Measurements from ENCODE around the gene EN1. TPM values are rescaled to one million over a fixed set of nuclear protein-coding genes. Genes with fewer than 3 reads are reported as not detected.

EN1 gene
- polyA plus RNA-seq, 4 donors, result not detected

DNA sequence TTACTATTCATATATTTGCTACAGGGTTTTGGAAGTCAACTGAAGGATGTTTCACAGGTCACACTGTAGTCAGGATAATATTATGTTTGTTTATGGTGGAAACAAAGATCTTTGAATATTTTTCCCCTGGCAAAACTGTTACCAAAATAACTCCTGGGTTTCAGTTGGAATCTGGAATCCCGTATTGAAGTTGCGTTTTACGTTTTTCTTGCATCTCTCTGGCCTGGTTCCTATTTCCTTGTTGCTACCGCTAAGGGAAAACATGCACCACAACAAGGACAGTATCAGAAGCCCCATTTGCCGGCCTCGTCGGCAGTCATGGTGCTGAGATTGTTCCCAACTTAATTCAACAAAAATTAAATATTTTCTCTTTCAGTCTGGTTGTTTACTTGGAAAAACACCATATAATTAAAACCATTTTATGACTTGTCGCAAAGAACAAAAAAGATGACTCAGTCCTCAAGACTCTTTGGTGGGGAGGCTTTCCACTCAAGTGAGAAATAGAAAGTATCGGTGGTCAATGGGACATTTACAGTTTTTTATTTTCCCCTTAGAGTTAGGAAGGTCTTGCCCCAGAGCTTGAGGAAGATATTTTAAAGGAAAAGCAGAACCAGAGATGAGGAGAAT lies 42.3 kb downstream of the EN1 start:
- H3K27me3 ChIP-seq (ENCODE audit: control insufficient read depth in 3 of 3, insufficient read depth in 3 of 3, low read length in 3 of 3), result peaks cover 0 to 55% (median 20%) of the 10 kb centered on the region in 3 donors
- H3K36me3 ChIP-seq (ENCODE audit: control insufficient read depth in 3 of 3, insufficient read depth in 2 of 3, low read depth in 1 of 3, low read length in 3 of 3), result no peaks in the 10 kb centered on the region
- FAIRE-seq (no peak), DNase-seq (no peak)
- H3K9me3 ChIP-seq (ENCODE audit: control insufficient read depth in 2 of 2, insufficient read depth in 1 of 2, low read depth in 1 of 2, low read length in 1 of 2), result no peaks in the 10 kb centered on the region
- no peak overlapping the region for H3K27ac ChIP-seq (ENCODE audit: low read depth in 1 of 3, low read length in 2 of 3)
- 79 to 85% (median 85%) methylated on average over 9 of the region's 9 CpGs for WGBS, 3 donors
- H3K4me1 ChIP-seq (ENCODE audit: control insufficient read depth in 3 of 3, insufficient read depth in 2 of 3, low read depth in 1 of 3, low read length in 2 of 3), result no peaks in the 10 kb centered on the region
- no peak overlapping the region for H3K4me3 ChIP-seq (ENCODE audit: low read depth in 1 of 3, low read length in 3 of 3)

DNA sequence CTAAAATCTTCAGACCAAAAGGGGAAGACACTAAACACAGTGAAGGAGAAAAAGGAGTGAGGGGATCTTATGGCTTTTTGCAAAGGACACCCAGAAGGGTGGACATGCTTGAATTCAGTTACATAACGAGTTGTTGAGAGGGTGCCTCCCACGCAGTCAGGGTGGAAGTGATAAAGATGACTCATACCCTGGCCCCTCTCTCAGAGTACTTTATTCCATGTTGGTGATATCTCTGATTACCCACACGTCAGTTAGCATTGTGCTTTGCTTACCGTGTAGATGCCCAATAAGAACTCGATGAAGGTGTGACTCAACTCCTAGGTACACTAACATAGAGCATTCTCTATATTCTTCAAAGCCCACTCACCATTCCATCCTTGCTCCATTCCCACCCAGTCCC lies 44.4 kb downstream of the EN1 start:
- Histone ChIP-seq H3K9me3 (ENCODE audit: control insufficient read depth in 2 of 2, insufficient read depth in 1 of 2, low read depth in 1 of 2, low read length in 1 of 2) (no peaks in the 10 kb centered on the region), H3K4me3 (ENCODE audit: low read depth in 1 of 3, low read length in 3 of 3) (no peak overlapping the region), H3K27ac (ENCODE audit: low read depth in 1 of 3, low read length in 2 of 3) (no peak overlapping the region), H3K4me1 (ENCODE audit: control insufficient read depth in 3 of 3, insufficient read depth in 2 of 3, low read depth in 1 of 3, low read length in 2 of 3) (no peaks in the 10 kb centered on the region), H3K36me3 (ENCODE audit: control insufficient read depth in 3 of 3, insufficient read depth in 2 of 3, low read depth in 1 of 3, low read length in 3 of 3) (no peaks in the 10 kb centered on the region), H3K27me3 (ENCODE audit: control insufficient read depth in 3 of 3, insufficient read depth in 3 of 3, low read length in 3 of 3) (peaks cover 0 to 39% (median 13%) of the 10 kb centered on the region in 3 donors)
- WGBS, 3 donors, result 36 to 65% (median 48%) methylated on average over 5 of the region's 5 CpGs
- no peak for DNase-seq
- FAIRE-seq, result no peak

DNA sequence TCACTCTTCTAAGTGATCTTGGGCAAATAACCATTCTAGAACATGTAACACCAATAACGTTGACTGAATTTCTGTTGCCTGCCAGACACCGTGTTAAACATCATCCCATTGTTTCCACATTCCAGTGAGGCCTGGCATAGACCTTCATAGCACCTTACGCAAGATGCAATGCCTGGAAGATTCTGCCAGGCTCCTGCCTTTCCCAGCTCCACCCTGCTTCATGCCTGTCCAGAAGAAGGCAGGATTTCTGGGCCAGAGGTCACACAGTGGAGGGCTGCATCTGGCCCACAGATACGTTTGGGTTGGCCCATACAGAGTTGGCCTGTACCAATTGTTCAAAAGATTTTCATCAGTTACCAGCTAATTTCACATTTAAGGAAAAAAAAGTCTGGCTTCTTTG lies 46.3 kb downstream of the EN1 start:
- no peak for FAIRE-seq
- 62 to 73% (median 64%) methylated on average over 4 of the region's 4 CpGs for WGBS, 3 donors
- Histone ChIP-seq H3K27me3 (ENCODE audit: control insufficient read depth in 3 of 3, insufficient read depth in 3 of 3, low read length in 3 of 3) (peaks cover 0 to 20% (median 3%) of the 10 kb centered on the region in 3 donors), H3K9me3 (ENCODE audit: control insufficient read depth in 2 of 2, insufficient read depth in 1 of 2, low read depth in 1 of 2, low read length in 1 of 2) (no peaks in the 10 kb centered on the region), H3K4me3 (ENCODE audit: low read depth in 1 of 3, low read length in 3 of 3) (no peak overlapping the region), H3K36me3 (ENCODE audit: control insufficient read depth in 3 of 3, insufficient read depth in 2 of 3, low read depth in 1 of 3, low read length in 3 of 3) (no peaks in the 10 kb centered on the region), H3K27ac (ENCODE audit: low read depth in 1 of 3, low read length in 2 of 3) (no peak overlapping the region), H3K4me1 (ENCODE audit: control insufficient read depth in 3 of 3, insufficient read depth in 2 of 3, low read depth in 1 of 3, low read length in 2 of 3) (no peaks in the 10 kb centered on the region)
- no peak for DNase-seq

DNA sequence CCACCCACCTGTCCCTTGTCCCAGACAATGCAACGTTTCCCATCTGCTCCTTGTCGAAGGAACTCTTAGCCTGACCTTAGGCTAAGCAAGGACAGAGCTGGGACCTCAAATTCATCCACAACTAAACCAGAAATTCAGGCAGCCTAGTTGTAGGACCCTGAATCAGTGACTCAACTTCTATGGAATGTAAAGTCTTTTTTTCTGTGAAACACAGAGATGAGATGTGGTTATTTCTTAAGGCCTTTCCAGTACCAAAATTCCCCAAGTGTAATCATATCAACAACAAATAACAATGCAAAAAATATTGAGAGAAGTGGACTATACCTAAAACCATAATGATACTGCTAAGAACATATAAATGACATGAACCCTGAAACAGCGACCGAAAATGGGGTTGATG lies 46.7 kb downstream of the EN1 start:
- no peaks in the 10 kb centered on the region for H3K4me1 ChIP-seq (ENCODE audit: control insufficient read depth in 3 of 3, insufficient read depth in 2 of 3, low read depth in 1 of 3, low read length in 2 of 3)
- FAIRE-seq, result no peak
- no peaks in the 10 kb centered on the region for H3K36me3 ChIP-seq (ENCODE audit: control insufficient read depth in 3 of 3, insufficient read depth in 2 of 3, low read depth in 1 of 3, low read length in 3 of 3)
- peaks cover 0 to 16% (median 0%) of the 10 kb centered on the region in 3 donors for H3K27me3 ChIP-seq (ENCODE audit: control insufficient read depth in 3 of 3, insufficient read depth in 3 of 3, low read length in 3 of 3)
- 75 to 84% (median 76%) methylated on average over 4 of the region's 4 CpGs for WGBS, 3 donors
- H3K27ac ChIP-seq (ENCODE audit: low read depth in 1 of 3, low read length in 2 of 3), result no peak overlapping the region
- H3K4me3 ChIP-seq (ENCODE audit: low read depth in 1 of 3, low read length in 3 of 3), result no peak overlapping the region
- DNase-seq, result no peak
- no peaks in the 10 kb centered on the region for H3K9me3 ChIP-seq (ENCODE audit: control insufficient read depth in 2 of 2, insufficient read depth in 1 of 2, low read depth in 1 of 2, low read length in 1 of 2)

DNA sequence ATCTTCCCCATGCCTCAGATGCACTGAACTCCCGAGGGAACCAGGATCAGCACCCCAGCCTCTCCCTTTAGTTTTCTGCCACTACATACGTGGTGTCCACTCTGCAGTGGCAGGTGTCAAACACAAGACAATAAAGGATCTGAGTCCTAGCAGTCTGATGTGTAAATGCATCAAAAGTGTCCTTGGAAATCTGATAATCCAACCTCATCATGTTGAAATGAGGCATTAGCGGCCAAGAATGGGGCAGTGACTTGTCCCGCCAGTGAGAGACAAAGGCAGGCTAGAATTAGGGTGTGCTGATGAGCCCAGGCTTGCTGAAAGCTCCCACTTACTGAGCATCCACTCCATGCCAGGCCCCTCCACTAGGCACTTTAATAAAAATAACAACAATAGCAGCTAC lies 52.9 kb downstream of the EN1 start:
- 69 to 74% (median 70%) methylated on average over 4 of the region's 4 CpGs for WGBS, 3 donors
- Histone ChIP-seq H3K36me3 (ENCODE audit: control insufficient read depth in 3 of 3, insufficient read depth in 2 of 3, low read depth in 1 of 3, low read length in 3 of 3) (no peaks in the 10 kb centered on the region), H3K4me3 (ENCODE audit: low read depth in 1 of 3, low read length in 3 of 3) (no peak overlapping the region), H3K9me3 (ENCODE audit: control insufficient read depth in 2 of 2, insufficient read depth in 1 of 2, low read depth in 1 of 2, low read length in 1 of 2) (no peaks in the 10 kb centered on the region), H3K27me3 (ENCODE audit: control insufficient read depth in 3 of 3, insufficient read depth in 3 of 3, low read length in 3 of 3) (peaks cover 0 to 8% (median 4%) of the 10 kb centered on the region in 3 donors), H3K27ac (ENCODE audit: low read depth in 1 of 3, low read length in 2 of 3) (no peak overlapping the region), H3K4me1 (ENCODE audit: control insufficient read depth in 3 of 3, insufficient read depth in 2 of 3, low read depth in 1 of 3, low read length in 2 of 3) (no peaks in the 10 kb centered on the region)
- DNase-seq (no peak), FAIRE-seq (no peak)

Other genes with a start within 250 kb of the EN1 start
- gene MARCO, start 94.5 kb upstream of the EN1 start, polyA plus RNA-seq, result 10 to 100 TPM in 1 of 4 donors, 1 to 10 TPM in 2, under 1 TPM in 1; 0.03 to 13.4 (median 2.2) TPM

Measured in small intestine (tissue), 7 donors.